HepG2 (cell line): ENCODE results near the gene VSIG10L. TPM values are rescaled to one million over a fixed set of nuclear protein-coding genes. Genes with fewer than 3 reads are reported as not detected.

Experiments
- BHLHE40 ChIP-seq: IDR thresholded peaks from 2 replicates; pipeline ENCODE4 v1.6.1; 2011; ENCODE audit warnings: low read length, improper control_type of control experiment
- CBX5 ChIP-seq: sonication (generic); formaldehyde crosslinking; IDR thresholded peaks from 2 replicates; pipeline ENCODE4 v1.4.0; 2020; ENCODE audit warnings: missing genetic modification reagents, borderline replicate concordance
- GATA4 ChIP-seq: sonication (generic); IDR thresholded peaks from 2 replicates; pipeline ENCODE4 v1.6.1; 2016; ENCODE audit warnings: antibody characterized with exemption, low read depth, borderline replicate concordance
- GATAD2A ChIP-seq: IDR thresholded peaks from 2 replicates; pipeline ENCODE4 v1.6.1; 2016
- KAT2B ChIP-seq: fragments of 150-350 bp; IDR thresholded peaks from 2 replicates; pipeline ENCODE4 v1.6.1; 2014; ENCODE audit warnings: low read depth, low read length, borderline replicate concordance
- KDM6A ChIP-seq: IDR thresholded peaks from 2 replicates; pipeline ENCODE4 v1.6.1; 2016; ENCODE audit warnings: low read depth
- MAFG ChIP-seq: sonication (generic); formaldehyde crosslinking; IDR thresholded peaks from 2 replicates; pipeline ENCODE4 v1.5.1; 2020; ENCODE audit warnings: mild to moderate bottlenecking, missing genetic modification reagents
- NCOA5 ChIP-seq: sonication (generic); formaldehyde crosslinking; IDR thresholded peaks from 2 replicates; pipeline ENCODE4 v1.4.0; 2020; ENCODE audit warnings: missing genetic modification reagents
- NRL ChIP-seq: sonication (generic); formaldehyde crosslinking; IDR thresholded peaks from 2 replicates; pipeline ENCODE4 v1.5.0; 2020; ENCODE audit warnings: missing genetic modification reagents, mild to moderate bottlenecking, moderate library complexity, borderline replicate concordance
- TCF7 ChIP-seq: sonication (generic); IDR thresholded peaks from 2 replicates; pipeline ENCODE4 v1.6.1; 2016; ENCODE audit warnings: antibody characterized with exemption, low read depth
- polyA plus RNA-seq, 8 experiments: library from polyadenylated mRNA; depleted of rRNA in 3 of 8; stranded (reverse) in 7 of 8; unstranded in 1 of 8; fragments of >200 nt; fragmentation: Illumina TruSeq in 4 of 8; extraction: Trizol in 4 of 8; gene quantifications; 2 replicates each; pipeline versions ENCODE4 v1.2.1 to v1.2.3, GENCODE V29; 2011 to 2016; ENCODE audit warnings: low read depth in 4 of 8, missing spikeins in 1 of 8, mixed read lengths in 1 of 8; ENCODE audit not compliant: insufficient read depth in 1 of 8
- total RNA-seq, 5 experiments: library from RNA; depleted of rRNA; stranded (reverse); fragments of >200 nt; fragmentation: Illumina TruSeq; extraction: Trizol; gene quantifications; 2 replicates each; pipeline ENCODE4 v1.2.3, GENCODE V29; 2016; ENCODE audit warnings: low read depth in 1 of 5
- TF ChIP-seq, protein P1 (sequence below): sonication (generic); formaldehyde crosslinking; conservative IDR thresholded peaks from 2 replicates; pipeline ENCODE4 v1.8.0; 2022; ENCODE audit warnings: missing genetic modification reagents
- TF ChIP-seq, protein P2 (sequence below): sonication (generic); formaldehyde crosslinking; IDR thresholded peaks from 2 replicates; pipeline ENCODE4 v1.5.0; 2020; ENCODE audit warnings: missing genetic modification reagents
- TF ChIP-seq, protein P3 (sequence below): sonication (generic); formaldehyde crosslinking; conservative IDR thresholded peaks from 2 replicates; pipeline ENCODE4 v1.4.0; 2020; ENCODE audit warnings: missing genetic modification reagents
- TF ChIP-seq, protein P4 (sequence below): sonication (generic); formaldehyde crosslinking; IDR thresholded peaks from 2 replicates; pipeline ENCODE4 v1.4.0; 2020; ENCODE audit warnings: missing genetic modification reagents
- TF ChIP-seq, protein P5 (sequence below): sonication (generic); formaldehyde crosslinking; IDR thresholded peaks from 2 replicates; pipeline ENCODE4 v1.5.1; 2020; ENCODE audit warnings: mild to moderate bottlenecking, missing genetic modification reagents

The VSIG10L gene
- total and polyA plus RNA-seq, 2 of the 13 experiments (the other 11 are each of a cell fraction or from before 2014, with no cell fraction given): 2.7 to 8.5 TPM

DNA sequence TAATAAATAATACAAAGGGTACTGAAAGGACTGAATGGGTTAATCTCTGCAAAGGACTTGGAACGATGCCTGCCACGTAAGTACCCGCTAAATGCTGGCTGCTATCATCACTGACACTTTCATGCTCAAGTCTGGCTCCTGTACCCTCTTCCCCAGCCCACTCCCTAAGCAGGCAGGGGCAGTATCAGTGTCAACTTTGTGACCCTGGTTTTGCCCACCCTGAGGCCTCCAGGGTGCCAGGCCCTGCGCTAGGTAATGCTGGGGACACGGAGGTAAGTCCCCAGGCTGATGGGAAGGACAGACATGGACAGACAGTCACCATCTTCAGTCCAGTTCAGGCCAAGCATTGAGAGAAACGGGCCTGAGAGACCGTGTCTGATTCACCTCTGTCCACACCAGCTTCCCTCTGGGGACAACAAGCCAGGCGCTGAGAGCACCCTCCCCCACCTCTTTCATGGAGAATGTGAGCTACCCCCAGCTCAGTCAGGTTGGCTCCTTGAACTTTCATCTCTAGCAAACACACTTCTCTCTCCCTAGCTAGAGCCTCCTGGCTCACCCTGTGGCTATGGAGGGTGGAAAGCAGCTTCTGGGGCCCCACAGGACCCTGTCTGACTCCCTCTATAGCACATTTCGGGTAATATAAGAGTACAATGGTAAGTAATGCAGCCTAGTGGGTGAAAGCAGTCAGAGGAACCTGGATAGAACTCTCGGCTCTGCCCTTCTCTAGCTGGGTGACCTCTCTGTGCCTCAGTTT, 23.4 kb upstream of the VSIG10L start (continued):
- TF ChIP-seq, protein P1, sequence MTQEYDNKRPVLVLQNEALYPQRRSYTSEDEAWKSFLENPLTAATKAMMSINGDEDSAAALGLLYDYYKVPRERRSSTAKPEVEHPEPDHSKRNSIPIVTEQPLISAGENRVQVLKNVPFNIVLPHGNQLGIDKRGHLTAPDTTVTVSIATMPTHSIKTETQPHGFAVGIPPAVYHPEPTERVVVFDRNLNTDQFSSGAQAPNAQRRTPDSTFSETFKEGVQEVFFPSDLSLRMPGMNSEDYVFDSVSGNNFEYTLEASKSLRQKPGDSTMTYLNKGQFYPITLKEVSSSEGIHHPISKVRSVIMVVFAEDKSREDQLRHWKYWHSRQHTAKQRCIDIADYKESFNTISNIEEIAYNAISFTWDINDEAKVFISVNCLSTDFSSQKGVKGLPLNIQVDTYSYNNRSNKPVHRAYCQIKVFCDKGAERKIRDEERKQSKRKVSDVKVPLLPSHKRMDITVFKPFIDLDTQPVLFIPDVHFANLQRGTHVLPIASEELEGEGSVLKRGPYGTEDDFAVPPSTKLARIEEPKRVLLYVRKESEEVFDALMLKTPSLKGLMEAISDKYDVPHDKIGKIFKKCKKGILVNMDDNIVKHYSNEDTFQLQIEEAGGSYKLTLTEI (CRISPR knock-in tag): no peak
- TF ChIP-seq, protein P2, sequence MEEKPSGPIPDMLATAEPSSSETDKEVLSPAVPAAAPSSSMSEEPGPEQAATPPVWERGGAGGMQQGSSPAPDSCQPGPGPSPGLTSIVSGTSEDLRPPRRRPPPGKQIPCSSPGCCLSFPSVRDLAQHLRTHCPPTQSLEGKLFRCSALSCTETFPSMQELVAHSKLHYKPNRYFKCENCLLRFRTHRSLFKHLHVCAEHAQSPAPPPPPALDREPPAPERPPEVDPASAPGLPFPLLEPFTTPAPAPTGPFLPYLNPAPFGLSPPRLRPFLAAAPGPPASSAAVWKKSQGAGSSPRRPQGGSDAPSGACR: no peak
- TF ChIP-seq TCF7 (0 out of 2 replicates have a peak, but pooled peaks have one; percentile 17), CBX5 (CRISPR knock-in tag) (peak; percentile 88; the same call in 1 of the 2 replicates), BHLHE40 (no peak), KDM6A (CRISPR knock-in tag) (peak; percentile 84), NRL (no peak), KAT2B (no peak), NCOA5 (no peak), GATAD2A (peak; percentile 79), GATA4 (peak; percentile 53; the same call in 1 of the 2 replicates), MAFG (CRISPR knock-in tag) (no peak)
- TF ChIP-seq, protein P3, sequence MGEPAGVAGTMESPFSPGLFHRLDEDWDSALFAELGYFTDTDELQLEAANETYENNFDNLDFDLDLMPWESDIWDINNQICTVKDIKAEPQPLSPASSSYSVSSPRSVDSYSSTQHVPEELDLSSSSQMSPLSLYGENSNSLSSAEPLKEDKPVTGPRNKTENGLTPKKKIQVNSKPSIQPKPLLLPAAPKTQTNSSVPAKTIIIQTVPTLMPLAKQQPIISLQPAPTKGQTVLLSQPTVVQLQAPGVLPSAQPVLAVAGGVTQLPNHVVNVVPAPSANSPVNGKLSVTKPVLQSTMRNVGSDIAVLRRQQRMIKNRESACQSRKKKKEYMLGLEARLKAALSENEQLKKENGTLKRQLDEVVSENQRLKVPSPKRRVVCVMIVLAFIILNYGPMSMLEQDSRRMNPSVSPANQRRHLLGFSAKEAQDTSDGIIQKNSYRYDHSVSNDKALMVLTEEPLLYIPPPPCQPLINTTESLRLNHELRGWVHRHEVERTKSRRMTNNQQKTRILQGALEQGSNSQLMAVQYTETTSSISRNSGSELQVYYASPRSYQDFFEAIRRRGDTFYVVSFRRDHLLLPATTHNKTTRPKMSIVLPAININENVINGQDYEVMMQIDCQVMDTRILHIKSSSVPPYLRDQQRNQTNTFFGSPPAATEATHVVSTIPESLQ: no peak; the same call in 1 of the 2 replicates
- TF ChIP-seq, protein P4, sequence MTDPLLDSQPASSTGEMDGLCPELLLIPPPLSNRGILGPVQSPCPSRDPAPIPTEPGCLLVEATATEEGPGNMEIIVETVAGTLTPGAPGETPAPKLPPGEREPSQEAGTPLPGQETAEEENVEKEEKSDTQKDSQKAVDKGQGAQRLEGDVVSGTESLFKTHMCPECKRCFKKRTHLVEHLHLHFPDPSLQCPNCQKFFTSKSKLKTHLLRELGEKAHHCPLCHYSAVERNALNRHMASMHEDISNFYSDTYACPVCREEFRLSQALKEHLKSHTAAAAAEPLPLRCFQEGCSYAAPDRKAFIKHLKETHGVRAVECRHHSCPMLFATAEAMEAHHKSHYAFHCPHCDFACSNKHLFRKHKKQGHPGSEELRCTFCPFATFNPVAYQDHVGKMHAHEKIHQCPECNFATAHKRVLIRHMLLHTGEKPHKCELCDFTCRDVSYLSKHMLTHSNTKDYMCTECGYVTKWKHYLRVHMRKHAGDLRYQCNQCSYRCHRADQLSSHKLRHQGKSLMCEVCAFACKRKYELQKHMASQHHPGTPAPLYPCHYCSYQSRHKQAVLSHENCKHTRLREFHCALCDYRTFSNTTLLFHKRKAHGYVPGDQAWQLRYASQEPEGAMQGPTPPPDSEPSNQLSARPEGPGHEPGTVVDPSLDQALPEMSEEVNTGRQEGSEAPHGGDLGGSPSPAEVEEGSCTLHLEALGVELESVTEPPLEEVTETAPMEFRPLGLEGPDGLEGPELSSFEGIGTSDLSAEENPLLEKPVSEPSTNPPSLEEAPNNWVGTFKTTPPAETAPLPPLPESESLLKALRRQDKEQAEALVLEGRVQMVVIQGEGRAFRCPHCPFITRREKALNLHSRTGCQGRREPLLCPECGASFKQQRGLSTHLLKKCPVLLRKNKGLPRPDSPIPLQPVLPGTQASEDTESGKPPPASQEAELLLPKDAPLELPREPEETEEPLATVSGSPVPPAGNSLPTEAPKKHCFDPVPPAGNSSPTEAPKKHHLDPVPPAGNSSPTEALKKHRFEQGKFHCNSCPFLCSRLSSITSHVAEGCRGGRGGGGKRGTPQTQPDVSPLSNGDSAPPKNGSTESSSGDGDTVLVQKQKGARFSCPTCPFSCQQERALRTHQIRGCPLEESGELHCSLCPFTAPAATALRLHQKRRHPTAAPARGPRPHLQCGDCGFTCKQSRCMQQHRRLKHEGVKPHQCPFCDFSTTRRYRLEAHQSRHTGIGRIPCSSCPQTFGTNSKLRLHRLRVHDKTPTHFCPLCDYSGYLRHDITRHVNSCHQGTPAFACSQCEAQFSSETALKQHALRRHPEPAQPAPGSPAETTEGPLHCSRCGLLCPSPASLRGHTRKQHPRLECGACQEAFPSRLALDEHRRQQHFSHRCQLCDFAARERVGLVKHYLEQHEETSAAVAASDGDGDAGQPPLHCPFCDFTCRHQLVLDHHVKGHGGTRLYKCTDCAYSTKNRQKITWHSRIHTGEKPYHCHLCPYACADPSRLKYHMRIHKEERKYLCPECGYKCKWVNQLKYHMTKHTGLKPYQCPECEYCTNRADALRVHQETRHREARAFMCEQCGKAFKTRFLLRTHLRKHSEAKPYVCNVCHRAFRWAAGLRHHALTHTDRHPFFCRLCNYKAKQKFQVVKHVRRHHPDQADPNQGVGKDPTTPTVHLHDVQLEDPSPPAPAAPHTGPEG: 0 out of 2 replicates have a peak, but pooled peaks have one; percentile 24
- TF ChIP-seq, protein P5, sequence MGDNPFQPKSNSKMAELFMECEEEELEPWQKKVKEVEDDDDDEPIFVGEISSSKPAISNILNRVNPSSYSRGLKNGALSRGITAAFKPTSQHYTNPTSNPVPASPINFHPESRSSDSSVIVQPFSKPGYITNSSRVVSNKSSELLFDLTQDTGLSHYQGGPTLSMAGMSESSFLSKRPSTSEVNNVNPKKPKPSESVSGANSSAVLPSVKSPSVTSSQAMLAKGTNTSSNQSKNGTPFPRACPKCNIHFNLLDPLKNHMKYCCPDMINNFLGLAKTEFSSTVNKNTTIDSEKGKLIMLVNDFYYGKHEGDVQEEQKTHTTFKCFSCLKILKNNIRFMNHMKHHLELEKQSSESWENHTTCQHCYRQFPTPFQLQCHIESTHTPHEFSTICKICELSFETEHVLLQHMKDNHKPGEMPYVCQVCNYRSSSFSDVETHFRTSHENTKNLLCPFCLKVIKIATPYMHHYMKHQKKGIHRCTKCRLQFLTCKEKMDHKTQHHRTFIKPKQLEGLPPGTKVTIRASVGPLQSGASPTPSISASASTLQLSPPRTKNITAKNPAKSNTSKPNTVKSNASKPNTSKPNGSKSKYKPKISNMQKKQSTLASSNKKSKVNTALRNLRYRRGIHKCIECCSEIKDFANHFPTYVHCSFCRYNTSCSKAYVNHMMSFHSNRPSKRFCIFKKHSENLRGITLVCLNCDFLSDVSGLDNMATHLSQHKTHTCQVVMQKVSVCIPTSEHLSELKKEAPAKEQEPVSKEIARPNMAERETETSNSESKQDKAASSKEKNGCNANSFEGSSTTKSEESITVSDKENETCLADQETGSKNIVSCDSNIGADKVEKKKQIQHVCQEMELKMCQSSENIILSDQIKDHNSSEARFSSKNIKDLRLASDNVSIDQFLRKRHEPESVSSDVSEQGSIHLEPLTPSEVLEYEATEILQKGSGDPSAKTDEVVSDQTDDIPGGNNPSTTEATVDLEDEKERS (CRISPR knock-in tag): no peak
